Stimulated activated effector memory CD8-positive, alpha-beta T cell treated with anti-CD3 and anti-CD28 coated beads, Interleukin-12 subunit alpha, Interleukin-12 subunit beta, amount 100 ng/mL, for 72 hours (primary cell): ENCODE measurements around the gene TRIM61.
"Not testable (repeated sequence)": the region's sequence is repeated elsewhere in the genome, so short reads cannot be mapped to it uniquely, and the experiment has no call there.

Experiments used
- ATAC-seq: fragments of 150-1000 bp; cut with Tn5 transposase; 2 replicates; pipeline ENCODE4 v1.10.0; 2021
- DNase-seq, 2 donors: peaks; one replicate each; pipeline ENCODE4 v3.0.0; 2021 to 2022; ENCODE audit warnings: low spot score in 2 of 2
- H3K27ac Mint-ChIP-seq: one replicate; pipeline ENCODE4 v1.8.0; 2022; ENCODE audit warnings: mild to moderate bottlenecking, mixed read lengths
- H3K36me3 Mint-ChIP-seq: one replicate; pipeline ENCODE4 v1.8.0; 2022; ENCODE audit warnings: mild to moderate bottlenecking, mixed read lengths
- H3K4me1 Mint-ChIP-seq: one replicate; pipeline ENCODE4 v1.8.0; 2022; ENCODE audit warnings: mixed read lengths
- H3K4me3 Mint-ChIP-seq: one replicate; pipeline ENCODE4 v1.8.0; 2022; ENCODE audit warnings: mild to moderate bottlenecking, mixed read lengths
- H3K9me3 Mint-ChIP-seq: one replicate; pipeline ENCODE4 v1.8.0; 2022; ENCODE audit warnings: mixed read lengths

Gene TRIM61

DNA sequence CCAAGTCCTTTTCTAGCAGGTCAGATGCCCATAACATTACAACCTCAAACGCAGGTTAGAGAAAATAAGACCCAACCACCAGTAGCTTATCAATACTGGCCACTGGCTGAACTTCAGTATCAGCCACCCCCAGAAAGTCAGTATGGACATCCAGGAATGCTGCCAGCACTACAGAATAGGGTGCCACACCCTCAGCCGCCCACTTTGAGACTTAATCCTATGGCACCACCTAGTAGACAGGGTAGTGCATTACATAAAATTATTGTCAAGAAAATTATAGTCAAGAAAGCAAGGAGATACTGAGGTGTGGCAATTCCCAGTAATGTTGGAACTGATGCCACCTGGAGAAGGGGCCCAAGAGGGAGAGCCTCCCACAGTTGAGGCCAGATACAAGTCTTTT is 19.9 kb upstream of the TRIM61 start:
- DNase-seq (no peak), ATAC-seq (no peak)
- H3K36me3 Mint-ChIP-seq = no peaks in the 10 kb centered on the region
- no peak overlapping the region for H3K27ac Mint-ChIP-seq
- no peaks in the 10 kb centered on the region for H3K9me3 Mint-ChIP-seq
- no peaks in the 10 kb centered on the region for H3K4me1 Mint-ChIP-seq
- no peak overlapping the region for H3K4me3 Mint-ChIP-seq

DNA sequence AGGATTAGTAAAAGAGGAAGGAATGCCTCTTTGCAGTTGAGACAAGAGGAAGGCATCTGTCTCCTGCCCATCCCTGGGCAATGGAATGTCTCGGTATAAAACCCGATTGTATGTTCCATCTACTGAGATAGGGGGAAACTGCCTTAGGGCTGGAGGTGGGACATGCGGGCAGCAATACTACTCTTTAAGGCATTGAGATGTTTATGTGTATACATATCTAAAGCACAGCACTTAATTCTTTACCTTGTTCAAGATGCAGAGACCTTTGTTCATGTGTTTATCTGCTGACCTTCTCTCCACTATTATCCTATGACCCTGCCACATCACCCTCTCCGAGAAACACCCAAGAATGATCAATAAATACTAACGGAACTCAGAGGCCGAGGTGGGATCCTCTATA is 18.7 kb upstream of the TRIM61 start:
- DNase-seq, H3K4me1 Mint-ChIP-seq, H3K9me3 Mint-ChIP-seq, H3K4me3 Mint-ChIP-seq, ATAC-seq, H3K36me3 Mint-ChIP-seq, H3K27ac Mint-ChIP-seq: not testable (repeated sequence)

DNA sequence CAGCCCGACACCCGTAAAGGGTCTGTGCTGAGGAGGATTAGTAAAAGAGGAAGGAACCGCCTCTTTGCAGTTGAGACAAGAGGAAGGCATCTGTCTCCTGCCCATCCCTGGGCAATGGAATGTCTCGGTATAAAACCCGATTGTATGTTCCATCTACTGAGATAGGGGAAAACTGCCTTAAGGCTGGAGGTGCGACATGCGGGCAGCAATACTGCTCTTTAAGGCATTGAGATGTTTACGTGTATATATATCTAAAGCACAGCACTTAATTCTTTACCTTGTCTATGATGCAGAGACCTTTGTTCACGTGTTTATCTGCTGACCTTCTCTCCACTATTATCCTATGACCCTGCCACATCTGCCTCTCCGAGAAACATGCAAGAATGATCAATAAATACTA is 13.3 kb upstream of the TRIM61 start:
- not testable (repeated sequence) for H3K4me1 Mint-ChIP-seq

DNA sequence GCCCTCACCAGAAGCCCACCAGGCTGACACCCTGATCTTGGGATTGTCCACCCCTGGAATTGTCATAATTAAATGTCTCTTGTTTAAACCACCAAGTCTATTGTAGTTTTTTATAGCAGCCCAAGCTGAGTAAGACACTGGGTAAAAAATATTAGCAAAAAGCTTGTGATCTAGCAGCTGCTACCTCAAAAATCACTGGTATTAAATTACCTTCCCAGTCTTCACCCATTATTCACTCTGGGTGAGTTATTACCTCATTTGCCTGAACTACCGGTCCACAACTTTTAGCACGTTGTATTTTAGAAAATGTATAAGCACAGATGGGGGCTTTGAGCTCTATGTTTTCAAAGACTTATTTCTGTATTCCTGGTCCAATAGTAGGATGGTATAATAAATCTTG is 12.0 kb upstream of the TRIM61 start:
- ATAC-seq = no peak
- no peaks in the 10 kb centered on the region for H3K36me3 Mint-ChIP-seq
- no peak overlapping the region for H3K27ac Mint-ChIP-seq
- no peaks in the 10 kb centered on the region for H3K4me1 Mint-ChIP-seq
- no peak overlapping the region for H3K4me3 Mint-ChIP-seq
- no peaks in the 10 kb centered on the region for H3K9me3 Mint-ChIP-seq
- no peak for DNase-seq

More for the DNA sequence above, 13.3 kb upstream of the TRIM61 start:
- ATAC-seq, H3K4me3 Mint-ChIP-seq, H3K36me3 Mint-ChIP-seq, DNase-seq, H3K27ac Mint-ChIP-seq, H3K9me3 Mint-ChIP-seq: not testable (repeated sequence)

DNA sequence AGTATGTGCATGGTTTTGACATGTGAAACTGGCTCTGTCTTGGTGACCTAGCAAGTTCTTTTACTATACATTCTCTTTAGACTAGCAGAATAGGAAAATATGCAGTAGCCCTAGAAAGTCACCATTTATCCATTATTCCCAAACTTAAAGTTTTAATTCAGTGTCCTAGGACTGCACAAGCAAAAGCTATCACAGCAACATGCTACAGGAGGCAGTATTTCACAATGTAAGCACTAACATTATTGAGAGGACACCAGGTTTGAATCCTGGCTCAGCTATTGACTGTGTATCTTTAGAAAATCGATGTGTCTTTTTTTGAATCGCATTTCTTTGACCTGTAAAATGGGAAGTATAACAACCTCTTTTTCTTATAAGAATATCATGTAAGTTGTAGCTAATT is 5.5 kb downstream of the TRIM61 start:
- H3K27ac Mint-ChIP-seq, DNase-seq, ATAC-seq, H3K9me3 Mint-ChIP-seq, H3K4me3 Mint-ChIP-seq: not testable (repeated sequence)
- Mint-ChIP-seq H3K36me3 (peaks cover 30% of the 10 kb centered on the region), H3K4me1 (peaks cover 19% of the 10 kb centered on the region)

DNA sequence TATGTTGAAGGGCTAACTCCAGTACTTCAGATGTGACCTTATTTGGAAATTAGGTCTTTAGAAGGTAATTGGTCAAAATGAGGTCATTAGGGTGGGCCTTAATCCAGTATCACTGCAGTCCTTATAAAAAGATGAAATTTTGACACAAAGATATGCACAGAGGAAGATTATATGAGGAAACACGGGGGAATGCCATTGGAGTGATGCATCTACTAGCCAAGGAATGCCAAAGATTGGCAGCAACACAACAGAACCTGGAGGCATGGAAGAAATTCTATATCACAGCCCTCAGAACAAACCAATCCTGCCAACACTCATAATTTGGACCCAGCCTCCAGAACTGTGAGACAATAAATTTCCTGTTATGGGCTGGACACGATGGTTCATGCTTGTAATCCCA is 17.6 kb downstream of the TRIM61 start:
- Mint-ChIP-seq H3K9me3 (peaks cover 4% of the 10 kb centered on the region), H3K4me3 (no peak overlapping the region), H3K36me3 (peaks cover 6% of the 10 kb centered on the region), H3K4me1 (peaks cover 22% of the 10 kb centered on the region), H3K27ac (no peak overlapping the region)
- DNase-seq = no peak
- no peak for ATAC-seq

DNA sequence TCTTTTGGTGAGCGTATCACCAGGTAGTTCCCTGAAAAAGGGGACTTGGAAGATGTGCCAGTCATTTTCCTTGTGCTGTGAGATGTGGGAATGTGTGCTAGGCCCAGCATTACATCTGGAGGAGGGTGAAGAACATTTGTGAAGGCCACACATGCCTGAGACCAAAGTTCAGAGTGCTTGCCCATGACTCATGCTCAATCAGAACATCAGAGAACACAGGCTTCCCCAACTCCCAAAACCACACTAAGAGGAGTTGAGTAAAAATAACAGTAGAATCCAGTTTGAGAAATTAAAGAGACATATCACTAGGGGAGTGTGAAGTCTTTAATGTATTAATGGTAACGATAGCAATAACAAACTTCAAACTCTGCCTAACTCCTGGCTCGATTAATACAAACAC is 18.0 kb downstream of the TRIM61 start:
- not testable (repeated sequence) for H3K27ac Mint-ChIP-seq, H3K9me3 Mint-ChIP-seq, ATAC-seq, H3K36me3 Mint-ChIP-seq, DNase-seq, H3K4me3 Mint-ChIP-seq
- peaks cover 22% of the 10 kb centered on the region for H3K4me1 Mint-ChIP-seq

DNA sequence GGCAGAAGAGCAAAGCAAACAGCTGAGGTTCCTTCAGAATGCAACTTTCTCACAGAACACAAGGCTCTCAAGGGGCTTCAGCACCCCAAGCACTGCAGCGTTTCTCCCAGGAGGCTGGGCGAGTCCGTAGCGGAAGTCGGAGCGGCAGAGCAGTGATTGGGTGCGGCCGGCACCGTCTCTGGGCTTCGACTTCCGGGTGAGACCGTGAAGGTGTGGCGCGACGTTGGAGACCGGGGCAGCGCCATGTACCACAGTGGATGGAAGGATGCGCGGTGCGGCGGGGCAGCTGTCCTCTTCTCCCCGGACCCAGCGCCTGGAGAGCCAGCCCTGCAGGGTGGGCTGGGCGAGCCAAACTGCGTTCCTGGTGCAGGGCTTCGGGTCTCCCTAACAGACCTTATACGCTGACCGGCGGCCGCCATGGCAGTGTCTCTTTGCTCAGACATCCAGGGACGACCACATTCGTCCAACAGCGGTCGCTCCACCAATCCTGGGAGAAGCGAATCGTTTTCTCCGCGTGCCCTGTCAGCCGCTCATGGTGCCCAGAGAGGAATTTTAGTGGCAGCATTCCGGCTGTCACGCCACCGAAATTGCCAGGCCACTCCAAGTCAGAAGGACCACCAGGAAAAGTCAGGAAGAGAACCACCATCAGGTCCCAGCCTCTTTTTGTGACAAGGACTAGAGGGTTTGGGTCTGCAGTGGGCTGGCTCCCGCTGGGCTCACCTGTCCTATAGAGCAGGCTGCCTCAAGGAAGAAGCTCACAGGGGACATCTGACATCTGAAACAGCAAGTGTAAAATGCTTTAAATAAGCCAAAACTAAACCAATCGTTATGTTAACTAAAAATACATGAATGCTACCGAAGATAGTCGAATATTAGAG is 20.5 kb downstream of the TRIM61 start:
- peak overlapping the region; percentile 82 for H3K4me3 Mint-ChIP-seq
- H3K36me3 Mint-ChIP-seq = no peaks in the 10 kb centered on the region
- H3K27ac Mint-ChIP-seq = peak overlapping the region; percentile 80
- H3K4me1 Mint-ChIP-seq = peaks cover 22% of the 10 kb centered on the region
- peak; percentile 100 for ATAC-seq
- peaks cover 4% of the 10 kb centered on the region for H3K9me3 Mint-ChIP-seq
- peak; percentile 58 to 81 for DNase-seq

DNA sequence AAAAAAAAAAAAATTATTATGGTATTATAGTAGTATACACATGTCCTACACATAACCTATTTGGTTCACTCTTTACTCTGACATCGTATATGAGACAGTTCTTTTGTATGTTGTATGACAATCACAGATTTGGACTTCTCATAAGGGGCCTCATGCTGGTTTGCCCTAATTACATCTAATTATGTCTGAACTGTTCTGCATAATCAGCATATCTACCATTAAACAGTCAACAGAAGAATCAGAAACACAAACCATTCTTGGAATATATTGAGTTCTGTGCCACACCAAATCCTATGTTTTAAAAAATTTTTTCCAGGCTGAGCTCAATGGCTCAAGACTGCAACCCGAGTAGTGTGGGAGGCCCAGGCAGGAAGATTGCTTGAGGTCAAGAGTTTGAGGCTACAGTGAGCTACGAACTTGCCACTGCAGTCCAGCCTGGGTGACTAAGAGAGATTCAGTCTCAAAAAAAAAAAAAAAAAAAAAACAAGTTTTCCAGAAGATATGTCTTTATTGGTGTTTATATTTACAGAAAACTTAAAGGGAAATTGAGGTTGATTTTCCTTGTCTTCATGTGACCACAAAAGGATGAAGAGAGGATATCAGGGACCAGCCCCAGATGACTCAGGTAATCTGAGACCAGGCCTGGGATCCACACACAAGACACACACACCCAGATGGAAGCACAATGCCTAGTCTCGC is 22.2 kb downstream of the TRIM61 start:
- Mint-ChIP-seq H3K9me3 (peaks cover 4% of the 10 kb centered on the region), H3K36me3 (no peaks in the 10 kb centered on the region), H3K4me1 (peaks cover 22% of the 10 kb centered on the region), H3K27ac (no peak overlapping the region), H3K4me3 (peak overlapping the region; percentile 82)
- ATAC-seq (no peak), DNase-seq (no peak)

DNA sequence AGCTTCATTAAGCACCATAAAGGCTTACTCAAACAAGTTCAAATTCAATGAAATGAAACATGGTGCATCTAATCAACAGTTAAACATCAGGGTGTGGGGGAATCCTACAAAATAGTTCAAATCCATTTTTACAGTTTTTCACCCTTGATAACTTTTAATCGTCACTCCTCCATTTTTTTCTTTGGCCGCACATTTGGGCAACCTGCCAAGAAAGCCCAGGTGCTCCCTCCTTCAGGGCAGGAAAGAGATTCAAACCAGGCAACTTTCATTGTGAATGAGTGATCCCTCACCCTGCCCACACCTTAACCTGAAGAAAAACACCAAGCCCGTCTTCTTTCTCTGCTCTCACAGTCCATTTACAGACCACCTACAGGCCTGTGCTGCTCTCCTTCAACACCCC is 24.9 kb downstream of the TRIM61 start:
- H3K27ac Mint-ChIP-seq = no peak overlapping the region
- peaks cover 4% of the 10 kb centered on the region for H3K9me3 Mint-ChIP-seq
- ATAC-seq = no peak
- H3K36me3 Mint-ChIP-seq = no peaks in the 10 kb centered on the region
- H3K4me1 Mint-ChIP-seq = peaks cover 18% of the 10 kb centered on the region
- DNase-seq = peak in 1 of 2 donors; percentile 10
- no peak overlapping the region for H3K4me3 Mint-ChIP-seq

DNA sequence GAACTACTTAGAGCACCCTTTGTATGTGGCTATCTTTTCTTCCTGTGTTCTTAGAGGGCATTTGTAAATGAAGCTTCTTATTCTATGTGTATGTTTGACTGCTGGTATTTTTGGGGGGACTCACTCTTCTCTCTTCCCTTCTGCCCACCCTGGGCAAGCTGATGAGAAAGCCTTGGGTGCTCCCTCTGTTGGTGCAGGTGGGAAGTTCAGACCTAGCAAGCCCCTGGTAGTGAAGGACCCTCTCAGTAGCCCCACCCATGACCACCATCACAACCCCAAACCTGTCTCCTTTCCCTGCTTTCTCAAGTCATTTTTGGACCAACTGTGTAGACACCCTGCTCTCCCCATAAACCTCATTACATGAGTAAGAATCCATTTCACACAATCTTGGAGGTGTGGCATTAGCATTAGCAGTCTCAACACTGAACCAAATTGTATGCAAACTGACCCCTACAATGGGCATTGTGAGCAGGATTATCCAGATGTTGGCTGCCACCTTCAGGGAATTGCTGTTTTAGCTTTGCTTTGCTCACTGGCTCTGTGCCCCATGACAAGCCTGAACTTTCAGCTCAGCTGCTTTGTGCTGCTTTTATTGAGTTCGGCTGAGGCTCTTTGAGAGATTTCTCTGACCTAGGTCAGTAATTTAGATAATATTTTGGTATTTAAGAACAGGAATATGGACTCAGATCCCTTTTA is 27.9 kb downstream of the TRIM61 start:
- no peak for ATAC-seq
- Mint-ChIP-seq H3K4me1 (no peaks in the 10 kb centered on the region), H3K36me3 (no peaks in the 10 kb centered on the region), H3K9me3 (no peaks in the 10 kb centered on the region), H3K4me3 (no peak overlapping the region), H3K27ac (no peak overlapping the region)
- DNase-seq = no peak

DNA sequence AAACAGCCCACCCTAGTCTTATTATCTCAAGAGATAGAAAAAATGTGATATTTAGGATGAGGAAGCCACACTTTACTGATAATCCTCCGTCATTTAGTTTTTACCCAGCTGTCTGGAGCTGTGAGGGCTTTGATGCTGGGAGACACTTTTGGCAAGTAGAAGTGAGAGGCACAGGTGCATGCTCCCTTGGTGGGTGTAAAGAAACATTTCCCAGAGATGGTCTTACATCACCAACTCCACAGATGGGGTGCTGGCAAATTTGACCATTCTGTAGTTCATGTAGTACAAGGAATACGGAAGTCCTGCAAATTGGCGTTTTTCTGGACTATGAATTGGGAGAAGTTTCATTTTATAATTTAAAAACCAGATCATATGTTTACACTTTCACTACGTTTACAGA is 28.5 kb downstream of the TRIM61 start:
- Mint-ChIP-seq H3K4me1 (no peaks in the 10 kb centered on the region), H3K27ac (no peak overlapping the region), H3K4me3 (no peak overlapping the region), H3K36me3 (no peaks in the 10 kb centered on the region), H3K9me3 (no peaks in the 10 kb centered on the region)
- no peak for DNase-seq
- ATAC-seq = no peak

DNA sequence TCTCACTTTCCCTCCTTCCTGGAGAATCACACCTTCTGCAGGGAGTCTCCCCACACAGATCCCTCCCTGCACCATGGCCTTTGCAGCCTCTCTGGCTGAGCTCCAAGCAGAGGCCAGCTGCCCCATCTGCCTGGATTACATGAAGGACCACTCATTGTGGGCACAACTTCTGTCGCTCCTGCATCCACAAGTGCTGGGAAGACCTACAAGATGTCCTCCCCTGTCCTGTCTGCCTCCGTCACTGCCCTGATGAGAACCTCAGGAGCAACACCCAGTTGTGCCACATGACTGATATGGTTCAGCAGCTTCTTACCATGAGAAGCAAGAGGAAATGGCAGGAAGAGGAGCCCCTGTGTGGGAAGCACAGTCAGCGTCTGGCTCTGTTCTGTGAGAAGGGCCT is 29.5 kb downstream of the TRIM61 start:
- H3K4me3 Mint-ChIP-seq, H3K27ac Mint-ChIP-seq, DNase-seq, H3K36me3 Mint-ChIP-seq, H3K4me1 Mint-ChIP-seq, H3K9me3 Mint-ChIP-seq: not testable (repeated sequence)
- ATAC-seq = peak; percentile 34

DNA sequence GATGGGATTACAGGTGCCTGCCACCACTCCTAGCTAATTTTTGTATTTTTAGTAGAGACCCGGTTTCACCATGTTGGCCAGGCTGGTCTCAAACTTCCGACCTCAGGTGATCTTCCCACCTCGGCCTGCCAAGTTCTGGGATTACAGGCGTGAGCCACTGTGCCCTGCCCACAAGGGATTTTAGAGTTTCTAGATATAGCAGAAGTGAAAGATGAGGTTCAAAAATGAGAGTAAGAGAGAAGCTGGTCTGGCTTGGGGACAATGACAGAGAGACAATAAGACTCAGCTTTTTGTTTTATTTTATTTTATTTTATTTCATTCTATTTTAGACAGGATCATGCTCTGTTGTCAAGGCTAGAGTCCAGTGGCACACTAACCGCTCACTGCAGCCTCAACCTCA is 30.6 kb downstream of the TRIM61 start:
- ATAC-seq = no peak
- H3K4me3 Mint-ChIP-seq = no peak overlapping the region
- DNase-seq = no peak
- no peaks in the 10 kb centered on the region for H3K9me3 Mint-ChIP-seq
- H3K36me3 Mint-ChIP-seq = no peaks in the 10 kb centered on the region
- H3K4me1 Mint-ChIP-seq = no peaks in the 10 kb centered on the region
- H3K27ac Mint-ChIP-seq = no peak overlapping the region

DNA sequence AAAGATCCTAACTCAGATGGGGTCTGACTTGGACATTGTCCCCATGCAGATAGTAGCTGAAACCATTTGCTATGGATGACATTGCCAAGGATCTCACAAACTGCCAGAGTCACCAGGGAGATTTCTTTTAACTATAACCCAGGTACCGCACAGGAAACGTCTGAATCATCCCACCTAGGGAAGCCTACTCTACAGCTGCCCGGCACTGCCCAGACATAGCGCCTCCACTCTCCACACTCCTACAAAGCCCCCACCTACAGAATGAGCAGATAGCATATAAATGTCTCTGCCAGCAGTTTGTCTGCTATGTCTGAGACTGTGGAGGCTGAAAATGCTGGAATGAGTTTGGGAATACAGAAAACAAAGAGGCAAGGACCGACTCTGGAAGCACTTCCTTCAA is 32.3 kb downstream of the TRIM61 start:
- no peak overlapping the region for H3K4me3 Mint-ChIP-seq
- DNase-seq (no peak), ATAC-seq (no peak)
- H3K9me3 Mint-ChIP-seq = no peaks in the 10 kb centered on the region
- no peaks in the 10 kb centered on the region for H3K4me1 Mint-ChIP-seq
- H3K27ac Mint-ChIP-seq = no peak overlapping the region
- no peaks in the 10 kb centered on the region for H3K36me3 Mint-ChIP-seq
